ENCODE results near the gene PANX1. TPM values are rescaled to one million over a fixed set of nuclear protein-coding genes. Genes with fewer than 3 reads are reported as not detected.

Gene PANX1
- total RNA-seq, 4 donors from 2014 or later = 9.0 to 20.1 (median 11.3) TPM

- no peak for TF ChIP-seq POLR2AphosphoS5 (IDR thresholded peaks at IDR 0.05)
- TF ChIP-seq, protein P1, sequence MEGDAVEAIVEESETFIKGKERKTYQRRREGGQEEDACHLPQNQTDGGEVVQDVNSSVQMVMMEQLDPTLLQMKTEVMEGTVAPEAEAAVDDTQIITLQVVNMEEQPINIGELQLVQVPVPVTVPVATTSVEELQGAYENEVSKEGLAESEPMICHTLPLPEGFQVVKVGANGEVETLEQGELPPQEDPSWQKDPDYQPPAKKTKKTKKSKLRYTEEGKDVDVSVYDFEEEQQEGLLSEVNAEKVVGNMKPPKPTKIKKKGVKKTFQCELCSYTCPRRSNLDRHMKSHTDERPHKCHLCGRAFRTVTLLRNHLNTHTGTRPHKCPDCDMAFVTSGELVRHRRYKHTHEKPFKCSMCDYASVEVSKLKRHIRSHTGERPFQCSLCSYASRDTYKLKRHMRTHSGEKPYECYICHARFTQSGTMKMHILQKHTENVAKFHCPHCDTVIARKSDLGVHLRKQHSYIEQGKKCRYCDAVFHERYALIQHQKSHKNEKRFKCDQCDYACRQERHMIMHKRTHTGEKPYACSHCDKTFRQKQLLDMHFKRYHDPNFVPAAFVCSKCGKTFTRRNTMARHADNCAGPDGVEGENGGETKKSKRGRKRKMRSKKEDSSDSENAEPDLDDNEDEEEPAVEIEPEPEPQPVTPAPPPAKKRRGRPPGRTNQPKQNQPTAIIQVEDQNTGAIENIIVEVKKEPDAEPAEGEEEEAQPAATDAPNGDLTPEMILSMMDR (IDR thresholded peaks at IDR 0.05) = no peak
- TF ChIP-seq POLR2A (IDR thresholded peaks at IDR 0.05) = no peak
- TF ChIP-seq EP300 (IDR thresholded peaks at IDR 0.05; ENCODE audit: low read depth) = no peak
Observed at GRCh38 chr11:94139416-94139815, 10.8 kb downstream of the PANX1 start.

GRCh38 chr11:94140154-94140655, 11.6 kb downstream of the PANX1 start:
- WGBS, 2 donors (ENCODE audit: low coverage in 1 of 2) = 50 to 62% methylated on average over 1 to 2 of the region's 2 CpGs
- Histone ChIP-seq H3K4me1 (peaks cover 4 to 41% (median 16%) of the 10 kb centered on the region in 4 donors), H3K27ac (peak overlapping the region; percentile 7 to 43 (median 15)), H3K9me3 (no peaks in the 10 kb centered on the region), H3K36me3 (no peaks in the 10 kb centered on the region), H3K4me3 (no peak overlapping the region), H3K27me3 (no peaks in the 10 kb centered on the region)
- DNase-seq = no peak
- in situ Hi-C loops (cut with MboI; ENCODE audit: low pct_ligation_motif_present in 1 of 4, low pct_unique_long_range_greater_than_20kb in 1 of 4, low sequenced_read_pairs in 3 of 4) (no loop called here), intact Hi-C loops (cut with DNase I; ENCODE audit: low total_unique reads) (no loop called here)
- TF ChIP-seq POLR2AphosphoS5 (IDR thresholded peaks at IDR 0.05) = no peak
- TF ChIP-seq POLR2A (IDR thresholded peaks at IDR 0.05) = no peak
- TF ChIP-seq, protein P1 (IDR thresholded peaks at IDR 0.05) = no peak
- no peak for TF ChIP-seq EP300 (IDR thresholded peaks at IDR 0.05; ENCODE audit: low read depth)

More at GRCh38 chr11:94139416-94139815, 10.8 kb downstream of the PANX1 start:
- no peak for DNase-seq
- WGBS, 2 donors (ENCODE audit: low coverage in 1 of 2) = 90 to 100% methylated on average over 1 to 4 of the region's 4 CpGs
- peak overlapping the region in 1 of 4 donors; percentile 19 for H3K27ac ChIP-seq
- H3K27me3 ChIP-seq = no peaks in the 10 kb centered on the region
- no peaks in the 10 kb centered on the region for H3K9me3 ChIP-seq
- intact Hi-C loops (cut with DNase I; ENCODE audit: low total_unique reads) = no loop called here
- H3K36me3 ChIP-seq = no peaks in the 10 kb centered on the region
- H3K4me1 ChIP-seq = peaks cover 7 to 48% (median 23%) of the 10 kb centered on the region in 4 donors
- in situ Hi-C loops (cut with MboI; ENCODE audit: low pct_ligation_motif_present in 1 of 4, low pct_unique_long_range_greater_than_20kb in 1 of 4, low sequenced_read_pairs in 3 of 4) = no loop called here
- no peak overlapping the region for H3K4me3 ChIP-seq

DNA sequence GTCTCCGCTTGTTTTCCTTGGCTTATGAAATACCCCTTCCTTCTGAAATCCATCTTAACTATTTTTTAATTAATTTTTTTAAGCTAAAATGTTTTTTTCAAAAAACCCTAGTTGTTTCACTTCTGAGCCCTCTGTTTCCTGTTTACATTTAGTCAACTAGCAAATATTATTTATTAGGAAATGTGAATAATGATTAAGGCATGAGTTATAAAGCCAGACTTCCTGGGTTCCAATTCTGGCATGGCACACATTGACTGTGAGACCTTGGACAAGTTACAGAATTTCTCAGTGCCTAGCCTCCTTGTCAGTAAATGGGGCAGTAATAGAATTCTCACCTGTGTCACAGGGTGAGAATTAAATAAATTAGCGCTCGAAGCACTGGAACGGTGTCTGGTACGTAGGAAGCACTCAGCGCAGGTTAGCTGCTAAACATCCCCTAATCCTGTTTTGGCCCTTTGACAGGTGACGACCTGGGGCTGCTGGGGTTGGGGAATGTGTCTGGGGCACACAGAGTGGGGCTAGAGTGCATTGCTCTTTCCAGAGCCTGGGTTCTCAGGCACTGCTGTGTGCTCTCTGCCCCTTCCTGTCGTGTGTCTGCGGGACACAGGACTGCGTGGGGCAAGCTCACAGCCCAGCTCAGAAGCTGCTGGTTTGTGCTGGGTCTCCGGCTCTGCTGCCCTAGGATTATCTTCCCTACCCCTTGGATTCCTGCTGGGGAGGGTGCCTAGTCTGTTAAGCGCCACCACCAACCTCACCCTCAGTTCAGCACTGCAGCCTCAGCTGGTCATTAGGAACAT, 13.1 kb downstream of the PANX1 start:
- TF ChIP-seq, protein P1 (IDR thresholded peaks at IDR 0.05) = no peak
- TF ChIP-seq POLR2A (IDR thresholded peaks at IDR 0.05) (no peak), POLR2AphosphoS5 (IDR thresholded peaks at IDR 0.05) (no peak), EP300 (IDR thresholded peaks at IDR 0.05; ENCODE audit: low read depth) (no peak)
- no peaks in the 10 kb centered on the region for H3K9me3 ChIP-seq
- no peak overlapping the region for H3K27ac ChIP-seq
- no peak for DNase-seq
- H3K27me3 ChIP-seq = no peaks in the 10 kb centered on the region
- peaks cover 0 to 36% (median 10%) of the 10 kb centered on the region in 4 donors for H3K4me1 ChIP-seq
- in situ Hi-C loops (cut with MboI; ENCODE audit: low pct_ligation_motif_present in 1 of 4, low pct_unique_long_range_greater_than_20kb in 1 of 4, low sequenced_read_pairs in 3 of 4) = no loop called here
- intact Hi-C loops (cut with DNase I; ENCODE audit: low total_unique reads) = no loop called here
- no peak overlapping the region for H3K4me3 ChIP-seq
- no peaks in the 10 kb centered on the region for H3K36me3 ChIP-seq
- WGBS, 2 donors (ENCODE audit: low coverage in 1 of 2) = 75 to 84% methylated on average over 1 to 11 of the region's 12 CpGs

- Histone ChIP-seq H3K36me3 (no peaks in the 10 kb centered on the region), H3K27ac (no peak overlapping the region), H3K9me3 (no peaks in the 10 kb centered on the region), H3K27me3 (no peaks in the 10 kb centered on the region), H3K4me1 (peaks cover 0 to 36% (median 10%) of the 10 kb centered on the region in 4 donors), H3K4me3 (no peak overlapping the region)
- in situ Hi-C loops (cut with MboI; ENCODE audit: low pct_ligation_motif_present in 1 of 4, low pct_unique_long_range_greater_than_20kb in 1 of 4, low sequenced_read_pairs in 3 of 4) = no loop called here
- 79 to 88% methylated on average over 6 to 7 of the region's 7 CpGs for WGBS, 2 donors (ENCODE audit: low coverage in 1 of 2)
- no peak for TF ChIP-seq POLR2A (IDR thresholded peaks at IDR 0.05)
- no peak for TF ChIP-seq EP300 (IDR thresholded peaks at IDR 0.05; ENCODE audit: low read depth)
- TF ChIP-seq POLR2AphosphoS5 (IDR thresholded peaks at IDR 0.05) = no peak
- TF ChIP-seq, protein P1 (IDR thresholded peaks at IDR 0.05) = no peak
- intact Hi-C loops (cut with DNase I; ENCODE audit: low total_unique reads) = no loop called here
- DNase-seq = no peak
Observed at GRCh38 chr11:94142308-94143281, 14.0 kb downstream of the PANX1 start.

All from transverse colon (tissue), 4 donors.